HG03060 (cell line): Measurements from ENCODE around the gene BPIFA1.

ENCODE experiments used
- ATAC-seq: cut with Tn5 transposase; IDR thresholded peaks from one replicate; pipeline ENCODE4 v1.9.1; 2021; ENCODE audit warnings: low read depth, moderate number of reproducible peaks; ENCODE audit not compliant: unreplicated experiment

BPIFA1 gene

DNA sequence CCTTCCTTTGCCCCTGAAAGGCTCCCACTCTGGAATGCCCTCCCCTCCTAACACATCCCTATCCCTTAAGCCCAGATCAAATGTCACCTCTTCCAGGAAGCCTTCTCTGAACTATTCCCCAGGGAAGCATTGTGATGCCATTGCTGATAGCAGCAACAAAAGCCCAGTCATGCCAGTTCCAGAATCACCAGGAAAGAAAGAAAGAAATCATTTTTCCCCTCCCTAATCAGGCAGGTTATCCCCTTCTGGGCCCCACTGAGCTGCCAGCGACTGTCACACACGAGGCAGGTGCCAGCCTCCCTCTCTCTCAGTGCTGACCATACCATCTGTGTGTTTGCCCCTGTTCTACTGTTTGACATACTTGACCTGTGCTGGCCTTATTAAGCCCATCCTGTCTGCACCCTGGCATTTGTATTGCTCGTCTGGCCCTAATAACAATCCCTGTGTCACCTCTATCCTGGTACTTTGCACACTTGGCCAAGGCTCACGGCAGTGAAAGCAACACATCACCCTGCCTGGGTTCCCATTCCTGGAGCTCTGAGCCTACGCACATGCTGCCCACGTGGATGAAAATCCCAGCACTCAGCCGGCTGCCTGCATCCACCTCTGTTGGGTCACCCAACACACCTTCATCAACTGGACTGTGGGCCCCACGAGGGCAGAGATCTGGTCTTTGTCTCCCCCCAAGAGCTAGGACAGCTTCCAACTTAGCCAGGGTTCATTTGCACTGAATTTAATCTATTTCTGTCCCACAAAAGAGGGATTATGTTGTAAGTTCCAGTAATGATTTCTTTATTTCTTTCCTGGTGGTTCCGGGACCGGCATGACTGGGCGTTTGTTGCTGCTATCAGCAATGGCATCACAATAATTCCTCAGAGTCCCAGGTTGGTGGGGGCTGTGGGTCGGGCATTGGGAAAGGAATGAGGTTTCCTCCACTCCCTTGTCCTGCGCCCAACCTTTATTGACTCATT, 42.0 kb downstream of the BPIFA1 start:
- no peak for ATAC-seq

DNA sequence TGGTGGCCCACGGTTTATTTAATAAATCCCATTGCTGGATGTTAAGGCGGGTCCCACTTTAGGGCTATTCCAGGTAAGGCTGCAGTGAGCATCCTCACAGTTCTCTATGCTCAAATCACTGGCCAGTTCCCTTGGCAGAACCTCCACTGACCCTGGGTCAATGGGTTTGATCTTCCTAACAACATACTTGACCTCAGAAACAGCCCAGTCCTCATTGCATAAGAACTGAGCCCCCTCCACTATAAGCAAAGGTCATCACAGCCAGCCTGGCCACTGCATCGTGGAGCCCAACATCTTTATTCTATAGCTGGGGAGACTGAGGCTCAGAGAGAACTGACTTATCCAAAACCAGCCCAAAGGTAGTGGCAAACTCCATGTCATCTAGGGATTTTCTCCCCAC, 42.9 kb downstream of the BPIFA1 start:
- no peak for ATAC-seq

DNA sequence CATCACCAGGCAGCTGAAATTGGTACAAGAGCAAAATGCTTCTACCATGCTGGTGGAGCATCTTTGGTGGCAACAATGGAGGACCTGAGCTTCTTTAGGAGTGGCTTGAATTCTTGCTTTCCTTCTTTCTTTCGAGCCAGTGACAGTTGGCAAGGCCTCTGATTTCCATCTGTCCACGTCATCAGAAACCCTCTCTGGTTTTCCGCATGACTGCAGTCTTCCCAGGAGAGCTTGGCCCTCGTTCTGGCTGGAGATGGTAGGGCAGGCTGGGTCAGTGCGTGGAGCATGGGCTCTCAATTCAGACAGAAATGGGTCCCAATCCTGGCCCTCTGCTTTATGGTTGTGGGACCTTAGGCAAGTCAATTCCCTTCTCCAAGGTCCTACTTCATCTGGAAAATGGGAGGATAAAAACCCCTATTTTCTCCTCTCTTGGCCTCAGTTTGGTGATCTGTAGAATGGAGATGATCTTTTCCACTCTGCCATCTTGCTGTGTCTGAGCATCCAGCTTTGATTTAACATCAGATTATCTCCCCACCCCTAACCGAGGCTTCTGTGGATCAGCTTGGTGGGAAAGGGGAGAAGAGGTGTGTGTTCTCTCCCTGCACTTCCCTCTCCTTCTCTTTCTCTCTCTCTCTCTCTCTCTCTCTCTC, 43.6 kb downstream of the BPIFA1 start:
- no peak for ATAC-seq

- ATAC-seq, result no peak
These were observed 44.3 kb downstream of the BPIFA1 start for GRCh38 chr20:33280000-33280680.

GRCh38 chr20:33280775-33281174, 45.0 kb downstream of the BPIFA1 start:
- ATAC-seq, result no peak

DNA sequence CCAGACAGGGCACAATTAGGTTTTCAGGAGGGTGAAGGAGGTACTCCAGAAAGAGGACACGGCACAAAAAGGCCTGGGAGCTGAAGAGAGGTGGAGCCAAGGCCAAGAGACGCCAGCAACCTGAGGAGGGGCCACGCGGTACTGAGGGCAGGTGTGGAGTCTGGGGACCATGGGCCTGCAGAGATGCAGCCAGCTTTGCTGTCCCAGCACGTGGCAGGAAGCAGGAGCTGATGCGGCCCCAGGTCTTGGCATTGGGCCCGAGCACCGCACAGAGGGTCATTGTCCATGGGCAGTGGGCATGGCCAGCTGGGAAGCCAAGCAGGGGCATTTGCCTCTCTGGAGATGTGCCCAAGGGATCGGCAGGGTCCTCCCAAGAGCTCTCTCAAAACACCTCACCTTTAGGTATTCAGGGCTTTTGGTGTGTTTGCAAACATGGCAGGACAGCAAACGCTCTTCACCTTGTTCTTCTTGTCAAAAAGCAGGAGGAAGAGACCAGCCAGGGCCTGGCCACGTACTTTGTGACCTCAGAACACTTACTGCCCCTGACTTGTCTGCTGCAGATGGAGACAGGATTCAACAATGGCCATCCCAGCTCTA, 45.9 kb downstream of the BPIFA1 start:
- ATAC-seq, result no peak

GRCh38 chr20:33282196-33282934, 46.6 kb downstream of the BPIFA1 start:
- no peak for ATAC-seq

- no peak for ATAC-seq
These were observed 47.3 kb downstream of the BPIFA1 start, which contains the start of gene BPIFB1 for GRCh38 chr20:33282991-33283555. Gene BPIFB1 (plus strand): TSS chr20:33283214. CDS start chr20:33286074, 2,860 bp downstream.

DNA sequence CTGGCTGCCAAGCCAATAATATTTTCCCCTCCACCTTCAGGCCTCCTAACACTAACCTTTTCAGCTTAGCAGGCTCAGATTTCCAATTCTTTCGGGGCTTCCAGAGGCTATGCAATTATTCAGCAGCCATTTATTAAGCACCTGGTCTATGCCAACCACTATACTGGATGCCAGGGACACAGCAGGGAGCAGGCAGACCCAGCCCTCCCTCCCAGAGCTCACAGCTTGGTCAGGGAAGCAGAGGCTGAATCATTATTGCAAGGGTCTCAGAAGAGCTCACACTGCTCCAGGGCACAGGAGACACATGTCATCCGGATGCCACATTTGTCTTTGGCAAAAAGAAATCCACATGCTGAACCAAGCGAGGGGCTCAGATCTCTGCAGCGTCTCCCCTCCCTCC, 48.5 kb downstream of the BPIFA1 start:
- no peak for ATAC-seq

GRCh38 chr20:33284937-33285336, 49.1 kb downstream of the BPIFA1 start:
- ATAC-seq, result no peak

GRCh38 chr20:33285861-33286495, 50.2 kb downstream of the BPIFA1 start:
- ATAC-seq, result no peak

- ATAC-seq, result no peak
These were observed 52.1 kb downstream of the BPIFA1 start for GRCh38 chr20:33287884-33288283.

DNA sequence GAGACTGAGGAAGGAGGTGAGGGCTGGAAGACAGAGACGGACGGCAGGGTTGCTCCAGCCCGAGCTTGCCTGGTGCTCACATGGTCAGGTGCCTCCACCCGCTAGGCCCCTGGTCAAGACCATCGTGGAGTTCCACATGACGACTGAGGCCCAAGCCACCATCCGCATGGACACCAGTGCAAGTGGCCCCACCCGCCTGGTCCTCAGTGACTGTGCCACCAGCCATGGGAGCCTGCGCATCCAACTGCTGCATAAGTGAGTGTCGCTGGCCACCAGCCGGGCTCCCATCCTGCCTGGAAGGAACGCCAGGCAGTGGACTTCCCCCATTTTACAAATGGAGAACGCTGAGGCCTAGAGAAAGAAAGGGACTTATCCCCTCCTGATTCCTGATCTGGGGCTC, 55.1 kb downstream of the BPIFA1 start:
- no peak for ATAC-seq

GRCh38 chr20:33291416-33291815, 55.6 kb downstream of the BPIFA1 start:
- no peak for ATAC-seq

- no peak for ATAC-seq
These were observed 56.1 kb downstream of the BPIFA1 start for GRCh38 chr20:33291830-33292355.
